Mucosa of rectum (tissue), 2 donors: ENCODE data around the gene CAMKMT.

Source experiments
- H3K27ac ChIP-seq, 2 donors: one replicate each; pipeline ENCODE4 v1.7.0; 2013; ENCODE audit warnings: inconsistent platforms in 2 of 2, low read depth in 2 of 2, low read length in 2 of 2
- H3K27me3 ChIP-seq, 2 donors: one replicate each; pipeline ENCODE4 v1.7.0; 2013; ENCODE audit warnings: low read length in 2 of 2; ENCODE audit not compliant: control insufficient read depth in 2 of 2, insufficient read depth in 2 of 2
- H3K36me3 ChIP-seq, 2 donors: one replicate each; pipeline ENCODE4 v1.7.0; 2013; ENCODE audit warnings: low read length in 2 of 2; ENCODE audit not compliant: control insufficient read depth in 2 of 2, insufficient read depth in 2 of 2
- H3K4me1 ChIP-seq, 2 donors: one replicate each; pipeline ENCODE4 v1.7.0; 2013; ENCODE audit warnings: low read length in 2 of 2, mild to moderate bottlenecking in 1 of 2; ENCODE audit not compliant: control insufficient read depth in 2 of 2, insufficient read depth in 2 of 2
- H3K4me3 ChIP-seq, 2 donors: one replicate each; pipeline ENCODE4 v1.7.0; 2013; ENCODE audit warnings: low read length in 2 of 2
- H3K9ac ChIP-seq, 2 donors: one replicate each; pipeline ENCODE4 v1.7.0; 2013; ENCODE audit warnings: low read length in 2 of 2, low read depth in 1 of 2, mild to moderate bottlenecking in 1 of 2
- H3K9me3 ChIP-seq, 2 donors: one replicate each; pipeline ENCODE4 v1.7.0; 2013; ENCODE audit warnings: low read length in 2 of 2; ENCODE audit not compliant: control insufficient read depth in 2 of 2
- donor health status: healthy.
- donor health status: Normal muscosa, but diverticular disease.

Gene CAMKMT

GRCh38 chr2:44361330-44362206 is at the start of gene CAMKMT, which contains the start of gene PREPL:
Gene CAMKMT (plus strand): TSS chr2:44361947.
Gene PREPL (minus strand): TSS chr2:44361494. CDS start chr2:44346342, 15,152 bp downstream.
- Histone ChIP-seq H3K27ac (peak within 1 kb of the TSS; percentile 93 to 98), H3K9me3 (no peaks in the 10 kb centered on the region), H3K4me3 (peak within 1 kb of the TSS; percentile 92 to 95), H3K27me3 (no peaks in the 10 kb centered on the region), H3K36me3 (no peaks in the 10 kb centered on the region), H3K9ac (peak within 1 kb of the TSS; percentile 89 to 95), H3K4me1 (peaks cover 5 to 9% of the 10 kb centered on the region in 2 donors)

DNA sequence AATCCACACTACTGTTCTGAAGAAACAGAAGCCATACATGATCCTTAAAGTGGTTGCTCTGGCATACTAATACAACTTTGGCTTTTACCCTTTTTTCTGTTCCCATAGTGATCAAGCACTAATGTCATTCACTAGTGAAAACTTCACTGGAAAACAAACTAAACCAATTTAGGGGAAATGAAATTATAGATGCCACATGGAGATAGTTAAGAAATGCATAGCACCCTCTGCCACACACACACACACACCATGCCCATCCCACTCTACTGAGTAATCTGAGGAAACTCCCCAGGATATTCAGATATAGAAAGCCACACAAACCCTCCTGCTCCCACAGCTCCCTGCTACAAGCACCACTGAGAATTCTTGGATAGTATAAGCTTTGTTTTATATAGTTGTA is 47.4 kb upstream of the CAMKMT start:
- Histone ChIP-seq H3K27ac (no peak overlapping the region), H3K9ac (no peak overlapping the region), H3K9me3 (peaks cover 5 to 15% of the 10 kb centered on the region in 2 donors), H3K4me3 (no peak overlapping the region), H3K36me3 (peaks cover 26 to 35% of the 10 kb centered on the region in 2 donors), H3K27me3 (no peaks in the 10 kb centered on the region), H3K4me1 (no peaks in the 10 kb centered on the region)

DNA sequence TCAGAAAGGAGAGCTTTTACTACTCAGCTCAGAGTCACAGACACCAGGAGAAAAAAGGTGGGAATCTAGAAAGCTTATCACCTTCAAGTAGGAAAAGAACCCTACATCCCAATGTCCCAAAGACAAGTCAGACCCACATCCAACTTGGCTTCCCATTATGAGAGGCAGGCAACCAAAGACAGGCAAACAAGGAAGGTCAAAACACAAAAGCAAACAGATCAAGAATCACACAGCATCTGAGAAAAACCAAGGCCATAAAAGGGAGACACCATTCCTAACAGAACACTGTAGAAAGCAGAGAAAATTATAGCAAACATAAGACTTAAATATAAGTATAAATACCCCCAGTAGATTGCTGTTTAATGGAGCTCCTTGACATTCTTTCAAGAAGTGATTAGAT is 45.8 kb upstream of the CAMKMT start:
- peaks cover 35 to 48% of the 10 kb centered on the region in 2 donors for H3K36me3 ChIP-seq
- no peaks in the 10 kb centered on the region for H3K4me1 ChIP-seq
- H3K4me3 ChIP-seq: no peak overlapping the region

DNA sequence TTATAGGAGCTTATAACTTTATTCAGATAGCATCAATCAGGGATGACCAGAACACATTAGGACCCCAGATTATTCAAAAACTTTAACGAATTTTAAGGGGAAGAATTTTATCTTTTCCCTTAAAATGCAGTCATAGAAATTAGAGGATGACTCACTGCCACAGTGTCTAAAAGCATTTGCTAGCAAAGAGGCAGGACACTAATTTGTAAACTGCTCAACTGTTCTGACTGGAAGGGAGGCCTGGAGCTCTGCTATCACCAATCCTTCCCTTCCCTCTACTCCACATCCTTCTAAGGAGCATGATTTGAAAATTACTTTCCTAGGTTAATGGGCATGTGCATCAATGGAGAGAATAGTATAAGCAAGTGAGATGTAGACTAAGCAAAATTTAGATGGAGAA is 40.9 kb upstream of the CAMKMT start:
- Histone ChIP-seq H3K36me3 (peaks cover 48 to 60% of the 10 kb centered on the region in 2 donors), H3K27me3 (no peaks in the 10 kb centered on the region), H3K27ac (no peak overlapping the region), H3K9ac (no peak overlapping the region), H3K9me3 (no peaks in the 10 kb centered on the region), H3K4me1 (no peaks in the 10 kb centered on the region), H3K4me3 (no peak overlapping the region)

More for the DNA sequence above, 45.8 kb upstream of the CAMKMT start:
- H3K9ac ChIP-seq: no peak overlapping the region
- H3K27ac ChIP-seq: no peak overlapping the region
- H3K9me3 ChIP-seq: peaks cover 0 to 2% of the 10 kb centered on the region in 2 donors
- no peaks in the 10 kb centered on the region for H3K27me3 ChIP-seq

- H3K4me3 ChIP-seq: no peak overlapping the region
- H3K36me3 ChIP-seq: peaks cover 43 to 58% of the 10 kb centered on the region in 2 donors
- no peaks in the 10 kb centered on the region for H3K4me1 ChIP-seq
- no peaks in the 10 kb centered on the region for H3K27me3 ChIP-seq
- no peak overlapping the region for H3K9ac ChIP-seq
- no peak overlapping the region for H3K27ac ChIP-seq
- H3K9me3 ChIP-seq: no peaks in the 10 kb centered on the region
Observed at GRCh38 chr2:44321360-44321759, 40.4 kb upstream of the CAMKMT start.

DNA sequence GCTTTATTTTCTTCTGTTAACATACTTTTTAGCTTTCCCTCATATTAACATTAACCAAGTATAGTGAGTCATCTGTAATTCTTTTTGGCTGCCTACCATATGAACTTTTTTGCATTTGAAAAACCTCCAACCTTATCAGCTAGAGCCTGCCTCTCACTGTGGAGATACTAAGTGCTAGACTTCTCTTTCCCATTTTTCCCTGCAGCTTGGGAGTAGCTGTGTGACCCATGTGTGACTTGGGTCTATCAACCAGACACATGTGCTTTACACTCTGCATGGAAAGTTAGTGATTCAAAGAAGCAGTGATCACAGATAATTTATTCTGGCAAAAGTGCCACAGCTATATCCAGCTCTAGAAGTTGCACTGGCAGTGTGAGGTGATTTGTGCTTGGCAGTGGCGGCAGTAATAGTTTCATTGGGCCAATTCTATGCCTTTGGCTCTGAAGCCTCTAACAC is 36.7 kb upstream of the CAMKMT start:
- no peak overlapping the region for H3K27ac ChIP-seq
- no peaks in the 10 kb centered on the region for H3K27me3 ChIP-seq
- H3K9me3 ChIP-seq: no peaks in the 10 kb centered on the region
- no peak overlapping the region for H3K9ac ChIP-seq
- no peaks in the 10 kb centered on the region for H3K4me1 ChIP-seq
- H3K4me3 ChIP-seq: no peak overlapping the region
- peaks cover 55 to 56% of the 10 kb centered on the region in 2 donors for H3K36me3 ChIP-seq

GRCh38 chr2:44325897-44326296 is 35.9 kb upstream of the CAMKMT start:
- Histone ChIP-seq H3K27ac (no peak overlapping the region), H3K9ac (no peak overlapping the region), H3K9me3 (no peaks in the 10 kb centered on the region), H3K4me1 (no peaks in the 10 kb centered on the region), H3K36me3 (peaks cover 47 to 55% of the 10 kb centered on the region in 2 donors), H3K27me3 (no peaks in the 10 kb centered on the region), H3K4me3 (no peak overlapping the region)

DNA sequence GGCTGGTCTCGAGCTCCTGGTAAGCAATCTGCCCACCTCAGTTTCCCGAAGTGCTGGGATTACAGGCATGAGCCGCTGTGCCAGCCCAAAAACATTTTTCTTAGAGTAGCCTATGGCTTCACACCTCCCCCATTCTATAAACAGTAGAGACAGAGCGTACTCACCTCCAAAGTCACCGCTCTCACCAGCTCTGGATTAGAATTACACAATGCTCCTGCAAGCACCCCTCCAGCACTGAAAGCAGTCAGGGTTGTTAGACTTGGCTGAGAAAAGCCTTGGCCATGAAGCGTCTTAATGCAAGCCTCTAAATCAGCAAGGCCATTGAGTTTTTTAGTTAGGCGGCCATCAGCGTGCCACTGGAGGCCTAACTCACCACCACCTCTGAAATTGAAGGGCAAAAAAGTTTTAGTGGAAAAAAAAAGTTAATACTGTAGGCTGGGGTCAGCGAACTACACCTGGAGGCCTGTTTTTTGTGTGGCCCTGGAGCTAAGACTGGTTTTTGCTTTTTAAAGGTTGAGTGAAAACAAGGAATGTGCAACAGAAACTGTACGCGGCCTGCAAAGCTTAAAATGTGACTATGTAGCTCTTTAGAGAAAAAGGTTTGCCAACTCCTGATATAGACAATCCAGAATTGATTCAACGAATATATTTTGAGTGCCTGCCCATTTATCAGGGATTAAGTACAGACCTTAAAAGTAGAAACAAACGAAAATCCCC is 35.0 kb upstream of the CAMKMT start:
- Histone ChIP-seq H3K27ac (no peak overlapping the region), H3K9me3 (no peaks in the 10 kb centered on the region), H3K36me3 (peaks cover 43 to 53% of the 10 kb centered on the region in 2 donors), H3K4me1 (no peaks in the 10 kb centered on the region), H3K9ac (no peak overlapping the region), H3K27me3 (no peaks in the 10 kb centered on the region), H3K4me3 (no peak overlapping the region)

DNA sequence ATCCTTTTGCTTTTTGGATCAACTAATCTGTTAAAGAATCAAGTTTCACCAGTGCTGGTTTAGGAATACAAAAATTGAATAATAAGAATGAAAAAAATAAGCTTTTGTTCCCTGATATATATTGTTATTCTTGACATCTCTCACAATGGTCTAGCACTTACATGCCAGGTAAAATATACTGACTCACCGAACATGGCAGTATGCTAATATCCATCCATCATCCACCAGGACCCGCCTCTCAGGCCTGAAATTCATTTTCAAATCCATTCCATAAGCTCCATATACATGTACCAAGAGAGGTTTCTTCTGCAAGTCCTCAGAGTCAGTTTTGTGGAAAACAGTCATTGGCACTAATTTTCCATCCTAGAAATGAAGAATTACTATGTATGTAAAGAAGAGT is 33.0 kb upstream of the CAMKMT start:
- H3K9ac ChIP-seq: no peak overlapping the region
- H3K4me3 ChIP-seq: no peak overlapping the region
- H3K27me3 ChIP-seq: no peaks in the 10 kb centered on the region
- peaks cover 36 to 44% of the 10 kb centered on the region in 2 donors for H3K36me3 ChIP-seq
- no peak overlapping the region for H3K27ac ChIP-seq
- no peaks in the 10 kb centered on the region for H3K4me1 ChIP-seq
- H3K9me3 ChIP-seq: no peaks in the 10 kb centered on the region

DNA sequence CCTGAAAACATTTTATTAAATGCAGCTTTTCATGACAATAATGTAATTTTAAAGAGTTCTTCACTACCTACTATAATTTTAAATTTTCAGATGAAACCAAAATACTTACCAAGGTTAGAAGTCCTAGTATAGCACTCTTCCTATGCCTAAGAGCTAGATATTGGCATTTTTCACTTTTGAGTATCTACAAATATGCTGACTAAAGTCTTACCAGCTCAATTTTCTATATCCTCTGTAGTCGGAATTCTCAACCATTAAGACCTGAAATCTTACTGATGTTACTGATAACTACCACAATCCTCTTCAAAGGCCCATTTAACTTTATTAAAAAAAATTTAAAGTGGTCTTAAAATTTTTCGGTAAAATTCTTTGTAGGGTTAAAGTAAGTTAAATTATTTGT is 32.4 kb upstream of the CAMKMT start:
- Histone ChIP-seq H3K9ac (no peak overlapping the region), H3K27ac (no peak overlapping the region), H3K4me1 (no peaks in the 10 kb centered on the region), H3K4me3 (no peak overlapping the region), H3K36me3 (peaks cover 32 to 39% of the 10 kb centered on the region in 2 donors), H3K27me3 (no peaks in the 10 kb centered on the region), H3K9me3 (no peaks in the 10 kb centered on the region)
